Measurements from ENCODE around the gene ARMC6.

DNA sequence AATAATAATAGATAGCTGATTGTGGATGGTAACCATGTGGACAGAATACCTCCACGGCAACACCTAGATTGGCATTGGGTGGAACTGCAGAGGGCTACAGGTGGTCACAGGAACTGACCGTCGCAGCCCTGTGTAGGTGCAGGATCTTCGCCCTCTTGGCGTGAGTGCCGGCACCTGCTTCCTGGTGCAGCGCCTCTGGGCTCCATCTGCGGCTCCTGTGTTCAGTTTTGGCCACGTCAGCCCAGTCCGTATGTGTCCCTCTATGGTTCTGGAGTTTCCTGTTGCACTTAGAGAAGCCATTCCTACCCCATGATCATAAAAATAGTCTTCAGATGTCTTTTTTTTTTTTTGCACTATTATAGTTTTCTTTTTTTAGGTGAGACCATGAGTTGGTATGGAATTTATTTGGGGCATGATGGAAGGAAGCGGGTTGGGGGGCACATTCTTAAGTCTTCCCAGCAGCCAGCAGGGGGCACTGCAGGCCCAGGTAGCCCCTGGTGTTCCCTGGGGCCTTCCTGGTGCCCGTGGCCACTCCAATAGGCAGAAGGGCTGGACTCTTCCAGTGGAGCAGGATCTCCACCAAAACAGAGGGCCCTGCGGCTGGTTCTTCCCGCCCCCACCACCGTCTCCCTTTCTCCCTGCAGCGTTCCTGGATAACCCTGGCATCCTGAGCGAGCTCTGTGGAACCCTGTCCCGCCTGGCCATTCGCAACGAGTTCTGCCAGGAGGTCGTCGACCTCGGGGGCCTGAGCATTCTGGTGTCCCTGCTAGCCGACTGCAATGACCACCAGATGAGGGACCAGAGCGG lies 20.3 kb downstream of the ARMC6 start:
- TF ChIP-seq, protein P1, sequence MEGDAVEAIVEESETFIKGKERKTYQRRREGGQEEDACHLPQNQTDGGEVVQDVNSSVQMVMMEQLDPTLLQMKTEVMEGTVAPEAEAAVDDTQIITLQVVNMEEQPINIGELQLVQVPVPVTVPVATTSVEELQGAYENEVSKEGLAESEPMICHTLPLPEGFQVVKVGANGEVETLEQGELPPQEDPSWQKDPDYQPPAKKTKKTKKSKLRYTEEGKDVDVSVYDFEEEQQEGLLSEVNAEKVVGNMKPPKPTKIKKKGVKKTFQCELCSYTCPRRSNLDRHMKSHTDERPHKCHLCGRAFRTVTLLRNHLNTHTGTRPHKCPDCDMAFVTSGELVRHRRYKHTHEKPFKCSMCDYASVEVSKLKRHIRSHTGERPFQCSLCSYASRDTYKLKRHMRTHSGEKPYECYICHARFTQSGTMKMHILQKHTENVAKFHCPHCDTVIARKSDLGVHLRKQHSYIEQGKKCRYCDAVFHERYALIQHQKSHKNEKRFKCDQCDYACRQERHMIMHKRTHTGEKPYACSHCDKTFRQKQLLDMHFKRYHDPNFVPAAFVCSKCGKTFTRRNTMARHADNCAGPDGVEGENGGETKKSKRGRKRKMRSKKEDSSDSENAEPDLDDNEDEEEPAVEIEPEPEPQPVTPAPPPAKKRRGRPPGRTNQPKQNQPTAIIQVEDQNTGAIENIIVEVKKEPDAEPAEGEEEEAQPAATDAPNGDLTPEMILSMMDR (IDR thresholded peaks at IDR 0.05; ENCODE audit: low read depth, low read length): peak; percentile 75
- TF ChIP-seq POLR2A (IDR thresholded peaks at IDR 0.05; ENCODE audit: extremely low read depth, insufficient read length): no peak
- TF ChIP-seq, protein P2, sequence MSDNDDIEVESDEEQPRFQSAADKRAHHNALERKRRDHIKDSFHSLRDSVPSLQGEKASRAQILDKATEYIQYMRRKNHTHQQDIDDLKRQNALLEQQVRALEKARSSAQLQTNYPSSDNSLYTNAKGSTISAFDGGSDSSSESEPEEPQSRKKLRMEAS (IDR thresholded peaks at IDR 0.05; ENCODE audit: low read depth, low read length): no peak
- no peak for TF ChIP-seq MYC (IDR thresholded peaks at IDR 0.05; ENCODE audit: low read depth, low read length)

Data from NB4 (cell line).